Measurements from ENCODE around the gene TFCP2.

- no peak for TF ChIP-seq CTCF (IDR thresholded peaks at IDR 0.05; ENCODE audit: low read length)
- no peak for TF ChIP-seq EZH2 (optimal IDR thresholded peaks at IDR 0.05; ENCODE audit: low read depth, low read length)
Observed at GRCh38 chr12:51075390-51075789, 97.5 kb downstream of the TFCP2 start.

All from MM.1S (cell line).